Right renal cortex interstitium (tissue), 3 donors: ENCODE measurements around the gene CNNM1. TPM values are rescaled to one million over a fixed set of nuclear protein-coding genes. Genes with fewer than 3 reads are reported as not detected.
A peak's percentile ranks its signal among the peaks of the same experiment; 100 is the strongest.

Experiments used
- DNase-seq, 3 donors: peaks; one replicate each; pipeline ENCODE4 v3.0.0-alpha.2; 2013; ENCODE audit warnings: low read depth in 3 of 3, low spot score in 2 of 3
- polyA plus RNA-seq, 3 donors: library from polyadenylated mRNA; unstranded; fragments of 120-200 nt; gene quantifications; one replicate each; pipeline ENCODE4 v1.2.1, GENCODE V29; 2013; ENCODE audit not compliant: insufficient read length in 3 of 3

The CNNM1 gene
- polyA plus RNA-seq = 1 to 10 TPM; 1.6 to 2.5 (median 1.9) TPM

DNA sequence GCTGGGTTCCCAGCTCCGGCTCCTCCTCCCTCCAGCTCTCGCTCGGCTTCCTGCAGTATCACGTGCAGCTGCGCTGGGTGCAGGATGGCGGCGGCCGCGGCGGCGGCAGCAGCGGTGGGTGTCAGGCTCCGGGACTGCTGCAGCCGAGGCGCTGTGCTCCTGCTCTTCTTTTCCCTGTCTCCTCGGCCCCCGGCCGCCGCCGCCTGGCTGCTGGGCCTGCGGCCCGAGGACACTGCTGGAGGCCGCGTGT, at the start of gene CNNM1:
Gene CNNM1, plus strand, starts transcription at position 53 of the 250 bp plus-strand sequence. Its CDS starts 32 bp downstream, at position 85.
- no peak for DNase-seq

DNA sequence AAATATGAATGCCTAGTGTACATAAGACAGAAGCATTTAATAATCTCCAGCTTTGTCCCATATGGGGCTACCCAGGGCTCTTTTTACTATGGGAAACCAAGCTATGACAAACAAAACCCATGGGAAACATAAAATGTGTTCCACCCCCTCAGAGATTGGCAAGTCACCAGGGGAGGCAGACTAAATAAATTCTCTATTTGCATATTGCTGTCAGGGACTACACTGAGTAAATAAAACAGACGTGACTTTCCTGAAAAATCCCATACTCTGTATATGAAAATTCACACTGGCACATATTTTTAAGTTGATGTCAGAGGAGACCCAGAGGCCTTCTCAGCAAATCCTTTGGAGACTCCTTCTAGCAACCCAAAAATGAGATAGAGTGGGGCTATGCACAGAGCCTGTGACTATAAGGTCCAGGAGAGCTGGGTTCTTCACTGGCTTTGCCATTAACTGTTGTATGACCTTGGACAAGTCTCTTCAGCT, 49.5 kb upstream of the CNNM1 start:
- peak; percentile 23 to 40 (median 27) for DNase-seq

- DNase-seq = no peak
Measured at GRCh38 chr10:99280472-99280871, 48.7 kb upstream of the CNNM1 start.

DNA sequence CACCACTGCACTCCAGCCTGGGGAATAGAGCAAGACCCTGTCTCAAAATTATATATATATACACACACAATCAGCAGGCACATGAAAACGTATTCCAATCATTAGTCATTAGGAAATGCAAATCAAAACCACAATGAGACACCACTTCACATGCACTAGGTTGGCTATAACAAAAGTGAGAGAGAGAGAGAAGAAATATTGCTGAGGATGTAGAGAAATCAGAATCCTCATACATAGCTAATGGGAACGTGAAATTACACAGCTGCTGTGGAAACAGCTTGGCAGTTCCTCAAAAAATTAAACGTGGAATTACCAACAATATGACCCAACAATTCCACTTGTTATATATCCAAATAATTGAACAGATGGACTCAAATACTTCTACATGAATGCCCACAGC, 43.3 kb upstream of the CNNM1 start:
- DNase-seq = no peak

GRCh38 chr10:99290306-99290705, 38.9 kb upstream of the CNNM1 start:
- no peak for DNase-seq

DNA sequence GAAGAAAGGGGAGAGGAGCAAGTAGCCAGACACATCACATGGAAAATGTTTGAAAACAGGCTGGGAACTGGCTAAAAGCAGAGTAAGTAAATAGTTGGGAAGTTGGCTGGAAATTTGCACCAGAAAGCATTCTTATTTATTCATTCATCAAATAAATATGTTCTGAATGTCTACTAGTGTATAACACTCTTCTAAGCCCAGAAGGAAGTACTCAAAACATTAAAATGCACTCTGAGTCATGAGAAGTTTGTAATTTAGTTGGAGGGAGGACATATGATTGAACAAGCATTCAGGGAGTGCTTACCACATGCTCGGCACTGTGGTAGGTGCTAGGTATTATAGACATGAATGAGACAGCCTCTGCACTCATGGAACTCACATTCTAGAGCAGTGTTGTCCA, 37.0 kb upstream of the CNNM1 start:
- DNase-seq = no peak

DNA sequence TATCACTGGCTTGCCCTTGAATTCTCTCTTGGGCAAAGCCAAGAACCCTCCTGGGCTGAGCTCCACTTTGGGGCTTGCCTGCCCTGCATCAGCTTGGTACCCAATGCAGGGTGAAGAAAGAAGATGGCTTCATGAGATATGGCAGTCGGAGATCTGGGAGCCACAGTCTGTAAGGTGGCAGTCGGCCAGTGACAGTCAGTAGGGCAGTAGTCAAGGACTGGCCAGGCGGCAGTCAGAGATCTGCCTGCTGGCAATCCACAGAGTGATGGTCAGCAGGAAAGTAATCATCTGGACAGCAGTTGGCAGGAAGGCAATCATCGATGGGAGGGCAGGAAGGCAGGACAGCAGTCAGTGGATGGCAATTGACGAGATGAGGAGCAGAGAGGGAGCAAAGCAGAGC, 32.6 kb upstream of the CNNM1 start:
- no peak for DNase-seq

DNA sequence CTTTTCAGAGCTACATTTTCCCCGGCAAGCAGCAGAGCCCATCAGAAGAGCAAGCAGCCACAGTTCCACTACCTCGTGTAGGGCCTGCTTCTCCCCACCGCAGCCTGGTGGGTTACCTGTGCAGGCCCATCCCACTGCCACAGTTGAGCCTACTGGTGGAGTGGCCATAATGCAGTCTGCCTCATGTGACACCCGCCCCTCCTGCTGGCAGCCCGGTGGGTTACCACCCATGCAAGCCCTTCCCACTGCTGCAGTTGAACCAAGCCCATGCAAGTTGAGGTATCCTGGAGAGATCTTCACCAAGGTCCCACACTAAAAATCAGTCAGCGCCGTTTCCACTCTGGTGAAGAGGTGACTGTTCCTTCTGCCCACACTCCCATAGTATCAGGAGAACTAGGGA, 32.1 kb upstream of the CNNM1 start:
- no peak for DNase-seq

- no peak for DNase-seq
Measured at GRCh38 chr10:99303899-99304861, 25.0 kb upstream of the CNNM1 start.

- DNase-seq = no peak
Measured at GRCh38 chr10:99304862-99305229, 24.3 kb upstream of the CNNM1 start.

- no peak for DNase-seq
Measured at GRCh38 chr10:99312501-99312900, 16.7 kb upstream of the CNNM1 start.

DNA sequence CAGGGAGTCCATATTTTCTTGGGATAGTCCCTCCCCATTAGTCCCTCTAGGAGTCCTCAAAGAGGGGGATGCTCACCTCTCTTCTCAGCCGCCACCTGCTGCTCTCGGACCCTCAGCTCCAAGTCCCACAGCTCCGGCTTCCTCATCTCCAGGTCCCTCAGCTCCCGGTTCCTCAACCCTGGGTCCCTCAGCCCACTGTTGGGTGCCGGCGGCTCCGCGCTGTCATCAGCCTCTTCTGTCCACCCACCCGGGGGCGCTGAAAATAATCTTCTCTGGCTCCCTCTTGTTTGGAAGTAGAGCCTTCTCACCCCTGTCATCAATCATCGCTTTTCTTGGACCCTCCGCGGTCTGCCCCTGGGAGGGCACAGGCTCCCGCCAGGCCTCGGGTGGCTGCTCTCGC, 13.3 kb upstream of the CNNM1 start:
- no peak for DNase-seq

DNA sequence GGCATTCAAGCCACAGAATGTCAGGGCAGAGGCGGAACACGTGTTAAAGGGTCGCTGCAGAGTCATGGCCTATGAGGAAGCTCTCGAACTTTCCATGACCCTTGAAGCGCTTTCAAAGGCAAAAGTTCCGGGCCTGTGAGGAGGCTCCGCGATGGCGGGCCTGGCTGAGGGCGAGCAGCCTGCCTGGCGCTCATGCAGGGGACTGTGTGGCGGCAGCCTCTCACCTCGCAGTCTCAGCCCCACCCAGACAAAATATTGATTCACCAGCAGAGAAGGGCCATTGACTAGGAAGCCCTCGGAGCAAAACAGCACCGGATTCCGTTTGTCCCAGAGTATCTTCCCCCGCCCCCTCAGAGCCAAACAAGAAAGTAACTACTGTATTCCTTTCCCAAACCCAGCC, 12.8 kb upstream of the CNNM1 start:
- no peak for DNase-seq

DNA sequence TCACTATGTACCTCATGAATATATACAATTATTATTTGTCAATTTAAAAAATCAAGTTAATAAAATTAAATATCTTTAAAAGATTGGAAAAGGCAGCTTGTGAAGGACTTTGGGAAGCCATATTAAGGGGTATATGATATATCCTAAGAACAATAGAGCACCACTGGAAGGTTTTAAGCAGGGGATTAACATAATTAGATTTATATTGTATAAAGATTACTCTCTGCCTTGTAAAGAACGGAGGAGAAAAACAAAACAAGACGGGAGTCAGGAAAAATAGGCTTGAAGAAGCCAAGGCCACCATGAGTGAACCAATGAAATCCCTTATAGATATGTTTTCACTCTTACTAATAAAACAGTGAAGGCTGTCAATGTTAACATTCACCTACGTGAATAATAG, 11.1 kb upstream of the CNNM1 start:
- no peak for DNase-seq

DNA sequence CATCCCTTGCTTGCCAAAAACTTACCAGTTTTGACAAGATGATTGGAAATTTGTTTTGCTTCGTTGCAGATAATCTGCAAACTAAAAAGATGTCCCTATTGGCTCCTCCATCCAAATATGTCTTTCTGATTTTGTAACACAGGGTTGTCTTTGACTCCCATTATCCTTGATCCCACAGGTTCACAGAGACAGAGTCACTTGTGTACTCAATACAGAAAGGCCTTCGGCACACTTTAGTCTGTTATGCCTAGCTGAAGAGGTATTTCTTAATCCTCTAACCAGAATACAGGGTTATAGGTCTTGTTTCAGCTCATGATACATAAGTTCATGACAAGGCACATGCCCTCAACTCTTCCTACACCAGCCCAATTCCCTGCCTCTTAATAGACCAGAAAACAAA, 10.7 kb upstream of the CNNM1 start:
- no peak for DNase-seq

GRCh38 chr10:99325281-99325680, 3.9 kb upstream of the CNNM1 start:
- DNase-seq = no peak

DNA sequence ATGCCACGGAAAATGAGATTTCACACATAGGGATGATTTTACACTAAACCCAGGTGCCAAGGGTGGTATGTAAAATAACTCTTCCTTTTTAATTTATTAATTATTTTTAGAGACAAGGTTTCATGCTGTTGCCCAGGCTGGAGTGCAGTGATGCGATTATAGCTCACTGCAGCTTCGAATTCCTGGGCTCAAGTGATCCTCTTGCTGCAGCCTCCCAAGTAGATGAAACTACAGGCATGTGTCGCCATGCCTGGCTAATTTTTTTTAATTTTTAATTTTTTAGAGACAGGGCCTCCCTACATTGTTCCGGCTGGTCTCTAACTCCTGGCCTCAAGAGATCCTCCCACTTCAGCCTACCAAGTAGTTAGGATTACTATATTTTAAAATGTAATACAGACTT, 2.3 kb upstream of the CNNM1 start:
- no peak for DNase-seq

- DNase-seq = no peak
Measured at GRCh38 chr10:99328579-99329303, 415 bp upstream of the CNNM1 start.

- DNase-seq = no peak
Measured at GRCh38 chr10:99329554-99330346, 594 bp downstream of the CNNM1 start.

GRCh38 chr10:99330347-99330924, 1.3 kb downstream of the CNNM1 start:
- no peak for DNase-seq
